GM18907 (cell line): Measurements from ENCODE around the gene ACSS2.

Experiments used
- ATAC-seq: cut with Tn5 transposase; IDR thresholded peaks from one replicate; pipeline ENCODE4 v1.9.1; 2021; ENCODE audit warnings: mild to moderate bottlenecking, moderate library complexity; ENCODE audit not compliant: unreplicated experiment

ACSS2 gene

GRCh38 chr20:34945315-34946077 is 69.1 kb downstream of the ACSS2 start:
- no peak for ATAC-seq

DNA sequence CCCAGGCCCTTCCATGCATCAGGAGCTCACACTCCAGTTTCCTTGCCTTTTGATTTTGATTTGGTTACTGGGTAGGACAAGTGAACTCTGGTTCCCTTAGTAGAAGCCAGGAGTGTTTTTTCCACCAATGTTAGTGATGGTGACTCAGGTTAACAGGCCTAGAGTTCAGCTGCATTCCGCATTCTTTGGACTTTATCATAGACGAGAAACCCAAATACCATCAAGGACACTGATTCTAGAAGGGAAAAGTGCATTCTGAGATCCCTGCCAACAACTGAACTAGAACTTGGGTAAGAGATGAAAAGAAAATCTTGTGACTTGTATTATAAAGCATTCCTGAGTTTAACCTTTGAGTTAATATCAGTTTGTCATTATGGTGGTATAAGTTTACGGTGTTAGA is 70.2 kb downstream of the ACSS2 start:
- ATAC-seq: no peak

DNA sequence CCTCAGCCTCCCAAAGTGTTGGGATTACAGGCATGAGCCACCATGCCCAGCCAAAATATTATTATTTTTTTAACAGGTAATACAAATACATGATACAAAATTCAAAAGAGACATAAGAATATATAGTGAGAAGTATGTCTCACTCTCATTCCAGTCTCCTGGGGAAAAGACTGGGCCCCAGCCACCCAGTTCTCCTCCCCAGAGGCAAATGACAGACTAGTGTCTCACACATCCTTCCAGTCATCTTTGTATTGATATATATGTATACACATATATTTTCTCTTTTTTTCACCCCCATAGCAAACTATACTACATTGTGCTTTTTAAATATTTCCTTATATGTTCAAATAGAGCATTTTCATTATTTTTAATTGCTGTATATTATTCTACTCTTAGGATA is 70.9 kb downstream of the ACSS2 start:
- ATAC-seq: no peak

DNA sequence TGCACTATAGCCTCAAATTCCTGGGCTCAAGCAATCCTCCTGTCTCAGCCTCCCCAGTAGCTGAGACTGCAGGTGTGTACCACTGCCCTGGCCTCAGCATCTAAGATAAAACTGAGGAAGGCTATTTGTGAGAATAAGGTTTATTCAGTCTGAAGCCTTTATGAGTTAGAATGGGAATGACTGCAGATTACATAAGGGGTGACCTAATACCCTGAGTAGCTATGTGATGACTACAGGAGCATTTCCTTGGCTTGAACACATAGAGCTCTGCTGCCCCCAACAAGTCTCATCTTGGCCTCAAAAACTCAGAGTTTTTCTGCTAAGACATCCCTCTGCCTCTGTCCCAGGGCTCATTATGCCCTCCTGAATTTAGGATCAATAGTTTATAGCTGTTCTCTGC is 71.6 kb downstream of the ACSS2 start:
- no peak for ATAC-seq

DNA sequence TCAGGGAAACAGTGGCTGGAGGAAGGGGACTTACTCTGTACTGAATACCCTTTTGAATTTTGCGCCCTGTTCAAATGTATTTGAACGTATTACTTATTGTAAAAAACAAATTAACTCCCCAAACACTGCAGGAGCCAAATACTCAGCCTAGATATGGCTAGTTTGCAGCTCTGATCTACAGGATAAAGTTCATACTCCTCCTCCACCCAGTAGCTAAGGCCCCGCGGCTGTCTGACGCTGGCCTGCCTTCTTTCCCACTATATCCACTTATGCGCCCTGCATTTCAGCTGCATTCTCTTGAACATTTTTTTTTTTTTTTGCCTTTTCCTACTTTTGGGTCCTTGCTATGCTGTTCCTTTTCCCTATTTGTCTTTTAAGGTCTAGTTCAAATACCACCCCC is 72.7 kb downstream of the ACSS2 start:
- ATAC-seq: no peak

GRCh38 chr20:34951252-34951651 is 74.8 kb downstream of the ACSS2 start:
- ATAC-seq: no peak

DNA sequence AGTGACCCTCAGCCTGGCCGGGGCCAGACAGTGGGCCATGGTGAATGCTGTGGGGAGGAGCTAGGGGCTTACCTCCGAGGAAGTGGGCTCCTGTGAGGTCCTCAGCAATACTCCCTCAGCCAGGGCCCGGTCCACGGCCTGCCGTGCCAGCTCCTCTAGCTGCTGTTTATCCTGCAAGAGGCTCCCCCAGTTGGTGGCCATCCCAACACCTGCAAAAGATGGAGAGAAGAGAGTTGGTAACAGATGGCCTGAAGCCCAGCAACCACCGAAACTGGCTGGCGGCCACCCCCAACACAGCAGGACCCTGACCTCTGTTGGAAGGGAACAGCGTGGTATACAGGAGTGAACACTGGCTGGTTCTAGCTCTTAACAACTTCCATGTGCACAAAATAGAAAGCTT is 75.2 kb downstream of the ACSS2 start:
- ATAC-seq: no peak

- no peak for ATAC-seq
Observed at GRCh38 chr20:34952671-34953070, 76.3 kb downstream of the ACSS2 start.

DNA sequence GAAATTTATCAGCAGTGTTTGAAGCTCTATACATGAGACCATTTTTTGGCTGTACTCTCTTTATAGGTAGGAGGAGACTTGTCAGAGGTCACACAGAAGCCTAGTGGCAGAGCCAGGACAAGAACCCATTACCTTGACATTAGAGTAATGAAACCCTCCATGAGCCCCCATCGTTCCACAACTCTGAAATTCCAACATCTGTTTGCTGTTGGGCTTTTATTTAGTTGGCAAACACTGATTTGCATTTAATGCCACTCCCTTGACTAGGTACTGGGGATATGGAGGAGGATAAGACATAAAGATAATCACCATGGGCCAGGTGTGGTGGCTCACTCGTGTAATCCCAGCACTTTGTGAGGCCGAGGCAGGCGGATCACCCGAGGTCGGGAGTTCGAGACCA is 77.5 kb downstream of the ACSS2 start:
- no peak for ATAC-seq

DNA sequence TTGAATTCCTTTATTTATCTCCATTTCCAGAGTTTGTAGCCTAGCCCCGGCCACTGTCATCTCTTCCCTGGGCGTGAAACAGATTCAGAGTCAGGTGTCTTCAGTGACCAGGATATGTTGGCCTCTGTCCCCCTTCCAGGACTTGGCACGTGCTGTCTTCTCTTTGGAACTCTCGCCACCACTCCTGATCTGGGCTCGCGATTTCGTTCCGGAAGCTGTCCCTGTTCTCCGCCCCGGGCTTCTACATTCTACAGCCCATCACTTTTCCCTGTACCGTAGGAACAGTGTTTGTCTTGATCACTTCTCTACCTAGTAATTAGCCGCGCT is 78.5 kb downstream of the ACSS2 start:
- peak; percentile 5 for ATAC-seq

GRCh38 chr20:34955231-34956040 is 79.0 kb downstream of the ACSS2 start, which contains the start of the genes GSS and MYH7B:
TSS of gene GSS (minus strand) at chr20:34955806. CDS start at chr20:34951852, 3,954 bp downstream.
TSS of gene MYH7B (plus strand) at chr20:34955868. CDS start at chr20:34978006, 22,138 bp downstream.
- ATAC-seq: peak; percentile 91

GRCh38 chr20:34956041-34956458 is 79.6 kb downstream of the ACSS2 start:
- ATAC-seq: no peak

DNA sequence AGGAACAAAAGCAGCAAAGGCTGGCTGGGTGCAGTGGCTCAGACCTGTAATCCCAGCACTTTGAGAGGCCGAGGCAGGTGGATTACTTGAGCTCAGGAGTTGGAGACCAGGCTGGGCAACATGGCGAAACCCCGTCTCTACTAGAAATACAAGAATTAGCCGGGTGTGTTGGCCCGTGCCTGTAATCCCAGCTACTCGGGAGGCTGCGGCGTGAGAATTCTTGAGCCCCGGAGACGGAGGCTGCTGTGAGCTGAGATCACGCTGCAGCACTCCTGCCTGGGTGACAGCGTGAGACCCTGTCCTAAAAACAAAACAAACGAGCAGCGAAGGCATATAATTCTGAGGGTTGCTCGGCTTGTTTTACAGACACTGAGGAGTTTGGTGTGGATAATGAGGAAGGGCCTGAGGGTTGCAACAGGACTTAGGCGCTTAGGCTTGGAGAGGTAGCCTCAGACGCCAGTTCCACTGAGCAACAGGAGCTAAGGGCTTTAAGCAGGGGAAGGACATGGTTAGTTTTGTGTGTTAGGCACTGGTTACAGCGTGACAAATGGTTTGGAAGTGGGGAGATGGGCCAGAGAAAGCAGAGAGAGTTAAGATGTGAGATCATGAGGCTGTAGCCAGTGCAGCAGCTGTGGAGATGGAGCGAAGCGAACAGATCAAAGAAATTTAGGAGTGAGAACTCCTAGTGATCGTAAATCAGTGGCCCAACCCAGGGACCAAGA is 80.5 kb downstream of the ACSS2 start:
- no peak for ATAC-seq

DNA sequence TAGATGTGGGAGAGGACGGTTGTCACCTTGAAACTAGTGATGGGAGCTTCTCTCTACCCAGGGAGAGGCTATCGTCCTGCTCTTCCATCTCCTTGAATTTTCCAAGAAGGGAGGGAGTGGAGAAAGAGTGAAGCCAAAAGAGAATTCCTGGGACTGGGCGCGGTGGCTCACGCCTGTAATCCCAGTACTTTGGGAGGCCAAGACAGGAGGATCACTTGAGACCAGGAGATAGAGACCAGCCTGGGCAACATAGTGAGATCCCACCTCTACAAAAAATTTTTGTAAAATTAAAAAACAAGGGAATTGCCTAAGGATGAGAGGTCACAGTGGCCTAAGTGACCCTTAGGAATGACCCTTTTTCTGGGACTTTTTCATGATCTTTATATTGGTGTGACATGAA is 88.1 kb downstream of the ACSS2 start:
- ATAC-seq: no peak

GRCh38 chr20:34965051-34965450 is 88.6 kb downstream of the ACSS2 start:
- no peak for ATAC-seq

DNA sequence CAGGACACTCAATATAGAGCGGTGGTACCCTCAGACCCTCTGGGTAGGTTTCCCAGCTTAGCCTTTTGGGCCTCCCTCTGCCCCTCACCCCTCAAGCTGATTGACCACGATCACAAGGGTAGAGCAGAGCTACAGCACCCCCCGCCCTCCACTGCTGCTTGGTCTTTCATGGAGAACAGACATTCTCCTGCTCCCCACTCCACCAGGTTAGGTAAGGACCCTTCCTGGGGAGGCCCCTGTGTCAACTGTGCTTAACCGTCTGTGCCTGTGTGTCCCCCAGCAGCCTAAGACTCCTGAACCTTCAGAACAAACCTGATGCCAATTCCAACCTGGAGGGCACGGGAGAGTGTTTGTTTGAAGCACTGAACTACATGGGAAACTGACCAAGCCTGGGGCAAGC is 91.0 kb downstream of the ACSS2 start:
- no peak for ATAC-seq

GRCh38 chr20:34968042-34968775 is 91.8 kb downstream of the ACSS2 start:
- ATAC-seq: no peak

DNA sequence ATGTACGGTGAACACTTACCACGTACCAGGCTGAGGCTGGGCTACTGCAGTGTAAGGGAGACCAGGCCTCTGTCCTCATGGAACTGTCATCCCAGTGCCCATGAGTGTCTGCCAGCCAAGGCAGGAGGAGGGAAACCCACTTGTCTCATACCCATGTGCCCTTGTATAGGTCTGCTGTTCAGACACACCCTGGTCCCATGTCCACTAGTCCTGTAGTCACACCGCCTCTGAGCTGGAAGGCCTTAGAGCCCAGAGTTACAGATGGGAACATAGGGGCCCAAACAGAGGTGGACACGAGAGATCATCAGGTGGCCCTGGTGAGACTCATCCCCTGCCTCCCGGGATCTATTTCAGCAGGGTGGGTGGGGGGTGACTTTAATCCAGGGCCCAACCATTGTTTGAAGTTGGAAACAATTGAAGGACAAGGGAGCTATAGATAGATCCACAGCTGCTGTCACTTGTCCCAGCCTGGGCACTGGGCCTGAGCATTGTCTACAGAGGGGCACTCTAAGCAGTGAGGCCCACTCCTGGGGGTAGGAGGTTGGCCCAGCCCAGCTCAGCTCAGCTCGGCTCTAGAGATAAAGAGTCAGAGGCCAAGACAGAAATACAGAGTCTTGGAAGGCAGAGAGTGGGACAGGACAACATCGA is 93.9 kb downstream of the ACSS2 start:
- ATAC-seq: no peak

DNA sequence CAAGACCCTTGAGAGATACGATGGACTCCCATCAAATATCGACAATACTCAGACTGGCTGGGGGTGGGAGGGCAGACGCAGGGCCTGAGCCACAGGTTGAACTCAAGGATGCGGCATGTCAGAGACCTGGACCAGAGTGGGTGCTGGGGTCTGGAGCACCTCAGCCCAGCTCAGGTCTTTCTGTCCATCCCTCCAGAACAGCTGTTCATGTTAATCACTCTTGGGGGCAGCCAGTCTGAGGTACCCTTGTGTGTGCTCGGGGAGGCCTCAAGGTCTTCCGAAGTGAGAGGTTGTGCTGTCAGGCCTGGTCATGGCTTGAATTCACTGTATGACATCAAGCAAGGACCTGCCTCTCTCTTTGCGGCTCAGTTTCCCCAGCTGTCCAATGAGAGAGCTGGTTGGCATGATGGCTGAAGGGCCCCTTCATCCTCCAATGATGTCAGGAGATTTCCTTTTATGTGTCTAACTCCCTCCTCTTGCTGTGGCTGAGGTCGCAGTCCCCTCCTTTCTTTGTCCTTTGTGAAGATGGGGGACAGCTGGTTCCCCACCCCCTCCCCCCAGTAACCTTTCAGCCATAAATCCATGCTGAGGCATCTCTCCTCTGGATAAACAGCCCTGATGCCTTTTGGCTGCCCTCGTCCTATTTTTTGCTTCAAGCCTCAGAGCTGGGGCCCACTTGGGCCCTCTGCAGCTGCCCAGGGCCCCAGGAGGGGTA is 94.6 kb downstream of the ACSS2 start:
- no peak for ATAC-seq
